ENCODE measurements around the gene PXT1.
A peak's percentile ranks its signal among the peaks of the same experiment; 100 is the strongest.
"Not testable (repeated sequence)": the region's sequence is repeated elsewhere in the genome, so short reads cannot be mapped to it uniquely, and the experiment has no call there.

Gene PXT1

GRCh38 chr6:36442671-36443470 is at the start of gene PXT1, which contains the start of gene KCTD20:
Gene PXT1, minus strand, starts transcription at chr6:36442854. Its CDS starts 16,772 bp downstream, at chr6:36426082.
Gene KCTD20, plus strand, starts transcription at chr6:36443000. Its CDS starts 27,098 bp downstream, at chr6:36470098.
- DNase-seq (ENCODE audit: low spot score): peak; percentile 82

DNA sequence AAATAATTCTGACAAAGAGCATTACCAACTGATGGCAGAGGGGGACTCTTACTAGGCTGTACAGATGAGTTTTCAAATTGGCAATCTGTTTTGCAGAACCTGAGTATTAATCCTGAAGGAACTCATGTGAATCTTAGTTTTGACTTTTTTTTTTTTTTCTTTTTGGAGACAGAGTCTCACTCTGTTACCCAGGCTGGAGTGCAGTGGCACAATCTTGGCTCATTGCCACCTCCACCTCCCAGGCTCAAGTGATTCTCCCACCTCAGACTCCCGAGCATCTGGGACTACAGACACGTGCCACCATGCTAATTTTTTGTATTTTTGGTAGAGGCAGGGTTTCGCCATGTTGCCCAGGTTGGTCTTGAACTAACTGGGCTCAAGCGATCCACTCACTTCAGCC is 49.4 kb upstream of the PXT1 start:
- DNase-seq (ENCODE audit: low spot score): no peak

DNA sequence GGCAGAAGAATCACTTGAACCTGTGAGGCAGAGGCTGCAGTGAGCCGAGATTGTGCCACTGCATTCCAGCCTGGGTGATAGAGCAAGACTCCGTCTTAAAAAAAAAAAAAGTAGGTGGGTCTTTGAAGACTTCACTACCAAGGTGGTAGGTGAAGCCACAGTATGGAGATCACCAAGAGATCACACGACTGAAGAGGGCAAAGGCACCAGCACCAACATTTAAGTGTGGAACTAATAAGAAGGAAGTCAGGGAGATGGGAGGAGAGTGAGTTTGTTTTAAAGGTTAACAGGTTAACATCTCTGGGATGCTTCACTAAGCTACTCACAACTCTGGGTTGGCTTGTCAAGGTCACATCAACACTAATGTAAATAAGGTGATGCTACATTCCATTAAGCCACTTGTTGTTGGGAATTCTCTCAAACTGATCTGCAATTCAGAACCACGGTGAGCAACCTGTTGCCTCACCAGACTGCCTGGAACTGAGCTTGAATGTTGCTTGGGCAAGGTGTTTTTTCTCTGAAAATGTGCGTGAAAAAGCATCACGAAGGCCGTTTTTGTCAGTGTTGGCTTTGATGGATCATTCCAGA is 48.8 kb upstream of the PXT1 start:
- DNase-seq (ENCODE audit: low spot score): no peak

DNA sequence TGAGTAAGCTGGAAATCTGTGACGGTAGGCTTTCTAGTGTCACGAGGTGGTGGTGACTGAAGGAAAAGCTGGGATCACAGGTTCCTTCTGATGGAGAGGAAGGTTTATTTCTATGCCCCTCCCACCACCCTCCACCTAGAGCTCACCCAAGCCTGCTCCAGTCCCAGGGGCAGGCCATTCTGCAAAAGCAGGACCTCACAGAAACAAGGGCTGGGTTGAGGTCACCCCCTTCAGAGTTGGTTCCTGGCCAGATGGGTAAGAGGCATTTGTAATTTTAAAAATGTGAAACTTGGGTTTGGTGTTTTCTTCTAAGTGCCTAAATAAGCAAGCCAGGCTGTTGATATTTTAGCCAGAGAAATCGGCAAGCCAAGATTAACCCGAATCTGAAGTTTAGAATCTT is 46.8 kb upstream of the PXT1 start:
- no peak for DNase-seq (ENCODE audit: low spot score)

- no peak for DNase-seq (ENCODE audit: low spot score)
Measured at GRCh38 chr6:36488221-36488620, 45.6 kb upstream of the PXT1 start.

DNA sequence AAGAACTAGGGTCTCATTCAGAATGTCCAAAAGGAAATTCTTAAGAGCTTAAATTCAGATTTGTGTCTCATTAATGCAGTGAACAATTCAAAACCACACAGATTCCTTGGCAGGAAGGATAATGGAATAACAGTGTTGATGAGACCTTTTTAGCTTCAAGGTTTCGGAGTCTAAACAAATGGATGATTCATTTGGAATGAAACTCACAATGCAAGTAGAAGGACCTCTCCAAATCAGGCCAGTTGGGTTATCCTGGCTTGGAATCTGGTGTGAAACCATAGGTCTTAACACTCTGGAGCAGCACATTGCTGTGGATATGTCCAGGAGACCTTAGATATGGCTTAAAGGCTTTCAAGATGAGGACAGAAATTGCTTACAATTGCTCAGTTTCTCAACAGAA is 45.0 kb upstream of the PXT1 start:
- no peak for DNase-seq (ENCODE audit: low spot score)

DNA sequence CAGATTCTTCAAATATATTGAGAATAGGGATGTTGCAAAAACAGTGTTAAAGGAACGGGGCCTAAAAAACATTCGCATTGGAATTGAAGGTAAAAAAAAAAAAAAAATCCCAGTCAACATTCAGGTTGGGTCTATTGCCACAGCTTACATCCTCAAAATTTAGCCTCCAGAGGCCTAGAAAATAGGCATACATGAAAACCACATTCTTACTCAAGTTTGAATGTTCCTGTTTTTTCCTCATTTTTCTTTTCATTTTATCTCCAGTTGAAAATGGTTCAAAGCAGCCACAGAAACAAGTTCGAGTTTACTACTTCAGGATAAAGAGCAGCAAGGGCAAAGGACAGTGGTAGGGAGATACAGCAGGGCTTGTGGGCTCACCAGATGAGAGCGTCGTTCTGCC is 42.1 kb upstream of the PXT1 start:
- DNase-seq (ENCODE audit: low spot score): no peak

GRCh38 chr6:36483326-36483725 is 40.7 kb upstream of the PXT1 start:
- DNase-seq (ENCODE audit: low spot score): not testable (repeated sequence)

GRCh38 chr6:36479256-36479655 is 36.6 kb upstream of the PXT1 start:
- no peak for DNase-seq (ENCODE audit: low spot score)

DNA sequence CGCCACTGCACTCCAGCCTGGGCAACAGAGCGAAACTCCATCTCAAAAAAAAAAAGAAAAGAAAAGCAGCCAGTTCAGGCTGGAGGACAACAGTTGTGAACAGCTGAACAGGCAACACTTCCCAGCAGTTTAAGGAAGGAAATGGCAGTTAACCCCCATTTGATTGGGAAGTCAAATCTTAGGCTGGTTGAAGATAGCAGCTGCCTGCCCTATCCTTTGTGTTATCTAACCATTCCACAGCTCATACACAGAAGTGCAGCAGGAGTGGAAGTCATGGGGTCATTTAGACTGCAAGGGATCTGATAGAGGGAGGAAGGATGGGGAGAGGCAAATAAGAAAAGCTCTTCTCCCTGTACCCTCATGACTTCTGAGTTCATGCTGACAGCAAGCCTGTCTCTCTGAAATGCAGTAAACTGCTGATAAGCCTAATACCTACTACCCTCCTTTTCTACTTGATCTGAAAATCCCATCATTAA is 35.4 kb upstream of the PXT1 start:
- no peak for DNase-seq (ENCODE audit: low spot score)

- DNase-seq (ENCODE audit: low spot score): no peak
Measured at GRCh38 chr6:36469946-36470345, 27.3 kb upstream of the PXT1 start.

- no peak for DNase-seq (ENCODE audit: low spot score)
Measured at GRCh38 chr6:36469148-36469661, 26.6 kb upstream of the PXT1 start.

GRCh38 chr6:36467625-36468024 is 25.0 kb upstream of the PXT1 start:
- no peak for DNase-seq (ENCODE audit: low spot score)

DNA sequence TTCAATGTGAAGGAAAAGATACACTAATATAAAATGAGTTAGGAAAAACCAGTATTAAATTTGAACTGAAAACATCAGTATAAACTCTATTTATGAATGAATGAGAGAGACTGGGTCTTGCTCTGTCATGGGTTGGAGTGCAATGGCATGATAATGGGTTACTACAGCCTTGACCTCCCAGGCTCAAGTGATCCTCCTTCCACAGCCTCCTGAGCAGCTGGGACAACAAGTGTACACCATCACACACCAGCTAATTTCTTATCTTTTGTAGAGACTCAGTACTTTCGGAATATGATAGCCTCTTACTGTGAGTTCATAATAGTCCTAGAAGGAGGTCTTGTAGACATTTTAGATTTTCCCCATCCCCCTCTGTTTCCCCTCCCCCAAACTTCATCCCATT is 21.6 kb upstream of the PXT1 start:
- DNase-seq (ENCODE audit: low spot score): no peak

GRCh38 chr6:36463676-36464075 is 21.0 kb upstream of the PXT1 start:
- no peak for DNase-seq (ENCODE audit: low spot score)

DNA sequence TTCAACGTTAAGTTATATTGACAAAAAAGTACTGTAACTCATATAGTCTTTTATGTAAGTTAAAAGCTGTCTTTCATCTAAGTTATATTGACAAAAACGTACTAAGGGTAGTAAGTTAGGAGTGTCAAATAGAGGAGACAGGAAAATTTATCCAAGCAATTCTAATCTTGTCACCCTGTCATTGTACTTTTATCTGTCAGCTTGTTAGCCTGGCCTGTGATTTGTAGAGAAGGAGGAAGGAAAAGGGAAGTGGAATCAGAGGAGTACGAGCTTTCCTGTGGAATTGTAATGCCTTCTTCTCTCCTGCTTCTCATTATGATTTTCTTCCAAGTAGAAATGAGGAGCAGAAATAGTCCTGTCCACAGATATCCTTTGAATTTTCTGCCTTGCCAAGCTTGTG is 19.0 kb upstream of the PXT1 start:
- DNase-seq (ENCODE audit: low spot score): no peak

DNA sequence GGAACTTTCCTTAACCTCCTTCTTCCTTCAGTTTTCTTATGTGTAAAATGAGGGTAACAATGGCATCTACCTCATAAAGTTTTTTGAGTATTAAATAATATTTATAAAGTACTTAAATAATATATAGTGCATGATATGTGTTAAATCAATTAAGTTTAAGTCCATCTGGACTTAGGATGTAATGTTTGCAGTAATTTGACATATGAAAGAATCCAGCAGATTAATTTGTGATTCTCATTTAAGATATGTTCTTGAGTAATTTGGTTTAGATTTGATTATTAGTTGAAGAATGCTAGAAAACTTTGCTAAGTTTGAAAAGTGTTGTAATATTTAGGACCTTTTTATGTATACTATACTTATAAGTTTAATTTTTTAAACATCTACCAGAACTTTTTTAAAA is 18.3 kb upstream of the PXT1 start:
- no peak for DNase-seq (ENCODE audit: low spot score)

DNA sequence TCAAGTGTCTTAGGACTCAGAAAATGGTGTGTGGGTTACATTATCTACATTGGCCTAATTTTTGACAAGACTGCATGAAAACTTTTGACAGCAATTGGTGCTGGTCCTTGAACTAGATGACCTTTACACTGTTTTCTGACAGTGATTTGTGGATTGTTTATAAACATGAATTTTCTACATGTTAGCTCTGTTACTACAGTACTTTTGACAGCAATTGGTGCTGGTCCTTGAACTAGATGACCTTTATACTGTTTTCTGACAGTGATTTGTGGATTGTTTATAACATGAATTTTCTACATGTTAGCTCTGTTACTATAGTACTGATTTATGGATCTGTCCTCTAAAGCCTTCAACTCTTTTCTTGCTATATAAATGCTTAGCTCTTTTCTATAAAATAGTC is 16.8 kb upstream of the PXT1 start:
- no peak for DNase-seq (ENCODE audit: low spot score)

GRCh38 chr6:36455486-36456027 is 12.9 kb upstream of the PXT1 start:
- no peak for DNase-seq (ENCODE audit: low spot score)

- not testable (repeated sequence) for DNase-seq (ENCODE audit: low spot score)
Measured at GRCh38 chr6:36452897-36453296, 10.2 kb upstream of the PXT1 start.

DNA sequence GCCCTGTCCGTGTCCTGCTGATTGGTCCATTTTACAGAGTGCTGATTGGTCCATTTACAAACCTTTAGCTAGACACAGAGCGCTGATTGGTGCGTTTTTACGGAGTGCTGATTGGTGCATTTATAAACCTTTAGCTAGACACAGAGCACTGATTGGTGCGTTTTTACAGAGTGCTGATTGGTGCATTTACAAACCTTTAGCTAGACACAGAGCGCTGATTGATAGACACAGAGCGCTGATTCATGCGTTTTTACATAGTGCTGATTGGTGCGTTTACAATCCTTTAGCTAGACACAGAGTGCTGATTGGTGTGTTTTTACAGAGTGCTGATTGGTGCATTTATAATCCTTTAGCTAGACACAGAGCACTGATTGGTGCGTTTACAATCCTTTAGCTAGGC is 6.5 kb upstream of the PXT1 start:
- DNase-seq (ENCODE audit: low spot score): not testable (repeated sequence)

DNA sequence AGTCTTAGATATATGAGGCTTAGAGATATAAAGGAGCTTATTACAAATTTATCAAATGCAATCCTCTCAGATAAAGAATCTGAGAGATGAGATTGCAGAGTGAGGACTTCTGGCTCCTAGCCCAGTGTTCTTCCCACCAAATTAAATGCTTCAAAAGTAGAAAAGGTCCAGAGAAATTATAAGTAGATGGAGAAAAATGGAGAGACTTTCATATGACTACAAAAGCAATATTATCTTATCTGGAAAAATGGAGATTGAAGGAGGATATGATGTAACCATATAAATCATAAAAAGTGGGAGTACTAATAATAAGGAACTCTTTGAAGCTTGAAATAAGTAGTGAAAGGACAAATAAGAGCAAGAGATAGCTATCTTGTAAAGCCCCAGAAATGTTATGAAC is 3.0 kb upstream of the PXT1 start:
- no peak for DNase-seq (ENCODE audit: low spot score)

GRCh38 chr6:36444470-36444869 is 1.8 kb upstream of the PXT1 start:
- no peak for DNase-seq (ENCODE audit: low spot score)
